Head of caudate nucleus (tissue), 42 donors: ENCODE measurements around the gene UBLCP1.
A peak's percentile ranks its signal among the peaks of the same experiment; 100 is the strongest.

Experiments used
- DNase-seq, 42 donors: peaks; one replicate each; pipeline versions ENCODE4 v3.0.0 to v3.0.0-alpha.2; 2020 to 2021; ENCODE audit warnings: mixed read lengths in 7 of 42
- intact Hi-C: fragments of 100-400 bp; cut with DNase I; formaldehyde crosslinking; loops from one replicate; pipeline ENCODE4 v1.15.0; 2022

Gene UBLCP1

DNA sequence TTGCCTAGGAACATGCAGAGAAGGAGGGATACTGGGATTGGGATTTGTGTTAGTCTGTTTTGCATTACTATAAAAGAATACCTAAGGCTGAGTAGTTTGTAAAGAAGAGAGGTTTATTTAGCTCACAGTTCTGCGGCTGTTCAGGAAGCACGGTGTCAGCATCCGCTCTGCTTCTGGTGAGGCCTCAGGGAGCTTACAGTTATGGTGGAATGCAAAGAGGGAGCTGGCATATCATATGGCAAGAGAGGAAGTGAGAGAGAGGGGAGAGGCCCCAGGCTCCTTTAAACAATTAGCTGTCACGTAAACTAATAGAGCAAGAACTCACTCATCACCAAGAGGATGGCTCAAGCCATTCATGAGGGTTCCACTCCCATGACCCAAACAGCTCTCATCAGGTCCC is 40.2 kb downstream of the UBLCP1 start:
- intact Hi-C loops, result no loop called here
- DNase-seq, result no peak

DNA sequence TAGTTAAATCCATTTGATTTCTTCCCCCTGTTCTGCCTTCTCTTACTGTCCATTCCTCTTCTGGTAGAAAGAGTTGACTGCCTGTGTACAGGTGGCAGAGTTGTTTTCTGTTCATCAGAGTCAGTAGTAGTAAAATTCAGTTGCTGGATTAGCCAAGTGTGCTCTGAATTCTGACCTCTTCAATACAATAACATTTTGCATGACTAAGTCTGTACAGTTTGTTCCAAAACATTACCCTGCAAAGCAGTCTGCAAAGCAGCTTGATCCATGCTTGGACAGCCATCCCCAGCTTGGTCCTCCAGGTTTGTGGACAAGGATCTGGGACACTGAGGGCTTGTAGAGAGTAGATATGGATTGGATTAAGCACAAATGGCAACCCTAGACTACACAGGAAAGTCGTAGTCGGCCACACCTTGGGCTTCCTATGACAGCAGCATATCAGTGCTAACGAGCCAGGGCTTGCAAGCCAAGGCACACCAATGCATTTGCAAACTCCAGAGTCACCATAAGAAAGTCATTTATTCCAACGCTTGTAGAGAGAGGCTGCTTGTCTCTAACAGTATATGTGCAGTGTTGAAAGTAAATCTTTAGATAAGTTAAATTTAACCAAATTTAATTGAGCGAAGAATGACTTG is 42.0 kb downstream of the UBLCP1 start:
- no peak for DNase-seq
- intact Hi-C loops, result no loop called here

DNA sequence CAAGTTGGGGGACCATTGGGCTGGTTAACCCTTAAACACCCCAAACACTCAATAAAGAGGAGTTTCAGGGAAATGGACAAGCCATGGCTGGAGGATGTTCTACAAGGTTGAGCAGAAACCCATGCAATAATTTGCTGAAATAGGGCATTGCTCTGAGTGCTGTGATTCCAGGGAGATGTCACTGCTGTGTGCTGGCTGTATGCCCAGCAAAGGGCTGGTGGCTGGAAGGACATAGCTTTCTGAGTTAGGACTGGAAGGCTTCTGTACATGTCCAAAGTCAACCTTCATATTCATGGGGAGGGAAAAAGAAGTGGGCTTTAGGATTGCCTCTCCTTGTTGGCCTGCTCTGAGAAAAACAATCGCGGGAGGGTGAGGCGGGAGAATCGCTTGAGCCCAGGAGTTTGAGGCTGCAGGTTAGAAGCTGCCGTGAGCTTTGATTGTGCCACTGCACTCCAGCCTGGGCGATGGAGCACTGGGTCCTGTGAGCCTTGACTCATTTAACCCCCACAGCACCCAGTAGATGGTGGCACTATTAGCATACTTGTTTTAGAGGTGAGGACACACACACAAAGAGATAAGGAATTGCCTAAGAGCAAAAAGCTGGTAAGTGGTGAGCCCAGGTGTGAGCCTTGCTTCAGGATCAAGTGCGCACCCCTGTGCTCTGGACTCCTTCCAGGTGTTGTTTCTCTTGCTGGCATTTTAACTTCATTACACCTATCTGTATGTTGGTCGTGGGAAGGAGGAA is 46.8 kb downstream of the UBLCP1 start:
- intact Hi-C loops, result no loop called here
- peak in 1 of 42 donors; percentile 7 for DNase-seq

DNA sequence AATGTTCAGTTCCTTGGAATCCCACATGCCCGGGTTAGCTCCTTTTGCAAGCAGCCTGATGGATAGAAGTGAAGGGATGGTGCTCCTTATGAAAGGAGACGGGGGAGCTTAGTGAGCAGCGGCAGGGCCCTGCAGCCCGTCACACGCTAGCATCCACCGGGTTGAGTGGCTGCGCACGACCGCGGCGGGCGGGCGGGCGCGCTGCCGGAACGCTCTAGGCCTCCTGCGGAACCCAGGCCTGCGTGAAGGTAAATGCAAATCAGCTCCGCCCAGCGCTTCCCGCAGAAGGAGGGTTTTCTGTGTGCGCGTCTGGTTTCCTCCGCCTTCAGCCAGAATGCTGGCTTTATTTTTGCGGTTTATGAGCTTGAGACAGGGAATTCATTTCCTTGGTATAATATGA is 47.4 kb downstream of the UBLCP1 start:
- intact Hi-C loops, result no loop called here
- peak in 41 of 42 donors; percentile 8 to 77 (median 57) for DNase-seq

DNA sequence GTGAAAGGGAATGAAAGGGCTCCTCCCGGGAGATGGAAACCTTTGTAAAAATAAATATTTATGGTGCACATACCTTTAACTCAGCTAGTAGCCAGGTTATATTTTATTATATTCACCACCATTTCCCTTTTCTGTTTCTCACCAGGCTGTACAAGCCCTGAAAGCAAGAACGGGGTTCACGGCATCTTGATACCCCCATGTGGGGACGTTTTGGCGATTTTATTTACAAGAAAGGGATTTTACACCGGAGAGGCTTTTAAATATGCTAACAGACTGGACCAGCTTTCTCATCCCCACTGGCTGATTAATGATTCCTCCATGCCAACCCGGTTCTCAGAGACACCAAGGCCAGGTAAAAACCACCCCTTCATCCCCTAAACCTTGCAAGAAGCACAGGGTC is 48.0 kb downstream of the UBLCP1 start:
- no peak for DNase-seq
- intact Hi-C loops, result no loop called here

DNA sequence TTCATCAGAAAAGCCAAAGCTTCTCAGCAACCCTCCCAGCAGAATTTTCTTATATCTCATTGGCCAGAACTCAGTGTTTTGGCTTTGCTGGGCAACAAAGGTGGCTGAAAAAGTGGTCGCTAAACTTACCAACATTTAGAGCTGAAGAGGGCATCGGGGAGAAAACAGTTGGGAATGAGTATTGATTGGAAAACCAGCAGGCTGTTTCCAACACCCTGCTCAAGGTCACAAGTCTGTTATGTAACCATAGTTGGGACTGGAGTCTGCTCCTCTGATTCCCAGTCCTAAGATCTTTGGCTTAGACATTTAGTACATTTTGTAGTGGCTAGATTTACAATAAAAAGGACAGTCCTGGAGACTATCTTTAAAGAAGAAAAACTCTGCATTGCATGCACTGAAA is 50.1 kb downstream of the UBLCP1 start:
- no peak for DNase-seq
- intact Hi-C loops, result no loop called here

DNA sequence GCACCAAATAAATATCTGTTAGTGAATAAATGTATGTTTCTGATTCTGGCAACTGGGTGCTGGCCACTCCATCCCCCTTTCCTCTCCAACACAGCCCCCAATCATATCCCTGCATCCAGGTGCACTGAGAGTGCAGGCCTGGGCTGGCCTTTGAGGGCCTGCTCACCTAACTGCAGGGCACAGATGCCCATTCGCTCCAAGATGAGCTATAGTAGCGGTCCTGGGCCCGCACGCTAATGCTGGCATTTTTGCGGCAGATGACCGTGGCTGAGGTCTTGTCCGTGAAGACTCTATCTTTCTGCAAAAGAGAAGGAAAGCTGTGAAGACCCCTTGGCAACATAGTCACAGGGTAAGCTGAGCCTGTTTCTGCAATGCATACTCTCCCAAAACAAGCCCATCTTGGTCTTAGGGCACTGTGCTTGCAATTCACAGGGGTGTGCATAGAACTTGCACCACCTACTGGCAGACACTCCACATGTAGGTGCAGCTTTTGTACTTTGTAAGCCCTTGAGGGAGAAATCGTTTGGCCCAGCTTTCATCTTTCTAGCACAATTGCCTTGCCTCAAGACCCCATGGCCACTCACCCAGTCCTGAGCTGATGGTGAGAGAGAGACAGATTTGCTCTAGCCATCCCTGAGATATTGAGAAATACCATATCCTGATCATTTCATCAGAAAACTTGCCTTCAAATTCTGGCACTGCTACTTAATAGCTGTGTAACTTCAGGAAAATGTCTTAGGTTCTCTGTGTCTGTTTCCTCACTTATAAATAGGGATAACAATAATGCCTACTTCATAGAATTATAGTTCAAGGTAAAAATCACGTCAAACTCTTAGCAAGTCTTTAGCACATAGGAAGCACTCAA is 53.7 kb downstream of the UBLCP1 start:
- intact Hi-C loops, result no loop called here
- peak in 24 of 42 donors; percentile 16 to 64 (median 39) for DNase-seq

DNA sequence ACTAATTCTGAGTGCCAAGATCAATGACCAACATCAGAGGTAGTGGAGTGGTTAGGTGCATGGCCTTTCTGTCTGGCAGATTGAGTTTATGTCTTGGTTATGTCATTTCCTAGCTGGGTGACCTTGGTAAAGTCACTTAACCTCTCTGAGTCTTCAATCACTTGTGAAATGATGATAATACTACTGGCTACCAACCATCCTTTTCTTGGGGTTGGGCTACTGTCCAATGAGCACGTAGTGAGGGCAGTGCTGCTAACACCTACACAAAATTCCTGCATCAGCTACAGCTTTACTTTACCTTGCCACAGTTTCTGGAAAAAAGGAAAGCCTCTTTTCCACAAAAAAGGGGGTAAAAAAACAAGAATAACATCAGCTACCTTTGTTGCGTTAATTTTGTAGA is 54.8 kb downstream of the UBLCP1 start:
- intact Hi-C loops, result no loop called here

DNA sequence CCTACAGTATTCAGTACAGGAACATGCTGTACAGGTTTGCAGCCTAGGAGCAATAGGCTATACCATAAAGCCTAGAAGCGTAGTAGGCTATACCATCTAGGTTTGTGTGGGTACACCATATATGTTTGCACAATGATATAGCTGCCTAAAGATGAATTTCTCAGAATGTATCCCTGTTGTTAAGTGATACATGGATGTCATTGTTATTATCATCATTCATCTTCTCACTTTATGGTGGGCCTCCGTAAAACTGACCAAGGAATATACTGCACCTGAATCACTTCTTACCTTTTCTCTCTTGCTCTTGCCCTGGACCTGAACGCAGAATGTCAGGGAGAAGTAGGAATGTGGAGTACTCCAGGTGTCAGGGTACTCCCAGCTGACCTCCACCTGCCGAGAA is 55.4 kb downstream of the UBLCP1 start:
- intact Hi-C loops, result no loop called here
- no peak for DNase-seq

More for the DNA sequence above, 54.8 kb downstream of the UBLCP1 start:
- DNase-seq, result no peak

DNA sequence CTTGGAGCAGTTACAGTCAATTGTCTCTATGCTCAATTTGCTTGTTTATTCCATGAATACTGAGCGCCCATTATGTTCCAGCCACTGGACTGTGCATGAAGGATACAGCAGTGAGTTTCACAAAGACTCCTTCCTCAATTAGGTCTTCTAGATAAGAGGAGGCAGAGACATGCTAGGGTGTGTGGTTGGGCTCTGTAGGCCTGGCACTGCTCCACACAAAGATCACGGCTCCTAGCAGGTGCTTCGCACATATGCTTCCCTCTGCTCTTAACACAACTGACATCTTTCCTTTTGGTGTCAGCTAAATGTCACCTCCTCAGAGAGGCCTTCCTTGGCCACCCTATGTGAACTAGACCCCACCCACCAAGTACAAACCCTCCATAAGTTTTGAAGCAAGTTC is 56.3 kb downstream of the UBLCP1 start:
- DNase-seq, result peak in 1 of 42 donors; percentile 16
- intact Hi-C loops, result no loop called here

DNA sequence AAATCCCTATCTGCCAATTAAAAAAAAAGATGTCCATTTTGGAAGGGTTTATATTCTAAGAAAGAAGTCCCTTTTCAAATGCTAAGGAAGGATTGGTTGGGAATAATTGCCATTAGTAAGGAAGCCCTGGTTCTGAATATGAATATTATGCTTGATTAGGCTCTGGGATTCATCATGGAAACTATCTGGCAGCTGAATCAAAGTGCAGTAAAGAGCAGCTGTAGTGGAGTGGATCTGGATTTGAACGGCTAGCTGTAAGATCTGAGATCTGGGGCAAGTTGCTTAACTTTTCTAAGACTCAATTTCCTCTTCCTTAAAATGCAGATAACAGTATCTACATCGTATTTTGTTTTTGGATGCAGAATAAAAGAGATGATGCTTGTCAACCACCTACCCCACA is 56.7 kb downstream of the UBLCP1 start:
- intact Hi-C loops, result no loop called here
- DNase-seq, result no peak

DNA sequence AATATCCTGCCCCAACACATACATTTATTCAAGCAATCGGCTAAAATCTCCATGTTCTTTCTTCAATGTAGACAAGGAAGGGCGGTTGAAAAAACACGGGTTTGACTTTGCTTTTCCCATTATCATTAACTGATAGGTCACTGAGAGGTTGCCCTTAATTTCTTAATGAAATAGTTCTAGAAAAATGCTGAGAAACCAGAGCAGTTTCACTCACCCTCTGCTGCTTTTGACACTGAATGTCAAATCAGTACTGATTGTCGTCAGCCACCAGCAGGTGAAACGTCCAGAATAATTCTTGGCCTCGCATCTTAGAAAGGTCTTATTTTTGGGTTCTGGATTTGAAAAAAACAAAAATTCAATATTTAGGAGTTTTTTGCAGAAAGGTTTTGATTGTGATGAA is 59.1 kb downstream of the UBLCP1 start:
- DNase-seq, result no peak
- intact Hi-C loops, result no loop called here

DNA sequence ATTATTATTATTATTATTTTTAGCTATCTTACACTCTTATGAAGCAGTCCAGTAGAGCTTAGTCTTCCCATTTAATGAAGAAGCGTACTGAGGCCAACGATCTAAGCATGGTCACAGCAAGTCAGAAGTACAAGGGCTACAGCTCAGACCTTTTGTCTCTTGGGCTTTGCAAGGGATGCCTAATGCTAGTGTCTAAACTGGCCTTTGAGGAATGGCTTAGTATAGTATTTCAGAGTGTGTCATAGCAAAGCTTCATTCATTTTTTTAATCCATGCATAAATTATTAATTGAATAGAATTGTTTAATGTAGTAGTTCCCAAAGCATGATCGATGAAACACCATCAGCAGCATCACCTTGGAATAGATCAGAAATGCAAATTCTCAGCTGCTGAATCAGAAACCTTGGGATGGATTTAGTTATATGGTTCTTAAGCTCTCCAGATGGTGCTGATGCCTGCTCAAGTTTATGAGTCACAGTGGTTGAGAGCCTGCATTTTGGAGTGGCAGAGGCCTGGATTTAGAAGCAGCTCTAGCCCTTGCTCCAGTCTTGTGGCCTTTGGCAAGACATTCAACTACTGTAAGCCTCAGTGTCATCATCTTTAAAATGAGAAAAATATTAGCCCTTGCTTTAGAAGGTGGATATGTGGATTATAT is 61.1 kb downstream of the UBLCP1 start:
- DNase-seq, result no peak
- intact Hi-C loops, result no loop called here

DNA sequence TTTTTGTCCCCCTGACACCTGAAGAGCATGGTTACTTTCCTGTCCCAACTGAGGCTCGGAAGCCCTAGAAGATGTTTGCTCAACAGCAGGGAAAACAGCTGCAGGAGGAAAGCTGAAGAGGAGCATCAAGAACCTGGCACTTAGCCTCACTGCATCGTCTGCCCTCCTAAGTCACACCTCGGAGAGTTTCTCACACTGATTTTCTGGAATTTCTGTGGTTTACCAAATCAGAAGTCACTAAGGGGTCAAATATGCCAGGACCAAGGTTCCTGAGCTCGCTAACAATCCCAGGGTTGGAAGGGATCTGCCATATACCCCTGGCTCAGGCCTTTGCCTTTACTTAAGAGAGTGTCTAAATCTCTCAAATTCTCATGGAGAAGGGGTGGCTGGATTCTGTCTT is 61.9 kb downstream of the UBLCP1 start:
- intact Hi-C loops, result no loop called here
- DNase-seq, result no peak

DNA sequence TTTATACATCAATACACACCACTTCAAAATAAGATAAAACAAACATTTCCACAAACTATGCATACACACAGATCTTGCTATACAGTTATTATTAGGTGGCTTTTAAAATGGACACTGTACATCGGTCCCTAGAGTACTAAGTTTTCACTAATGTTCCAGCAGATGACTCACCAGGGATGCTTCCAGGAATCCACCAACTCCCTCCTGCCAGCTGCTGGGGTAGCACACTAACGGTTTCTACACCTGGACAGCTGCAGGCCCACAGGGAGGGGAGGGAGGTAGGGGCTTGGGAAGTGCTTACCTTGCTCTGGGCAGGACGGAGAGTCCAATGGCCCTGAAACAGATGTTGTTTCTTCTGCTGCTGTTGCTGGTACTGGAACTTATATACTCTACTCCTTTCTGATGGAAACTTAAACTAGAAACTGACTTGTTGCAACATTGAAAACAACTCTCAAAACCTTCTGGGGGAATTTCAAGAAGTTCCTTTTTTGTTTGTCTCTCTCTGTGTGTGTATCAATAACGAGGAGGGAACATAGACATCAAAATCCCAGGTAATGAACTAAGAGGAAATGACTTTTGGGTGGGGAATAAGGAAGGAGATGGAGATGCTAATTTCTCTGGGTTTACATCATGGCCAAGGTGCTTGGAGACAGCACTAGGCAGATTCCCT is 67.2 kb downstream of the UBLCP1 start, which contains the start of gene IL12B:
Gene IL12B, minus strand, starts transcription at position 357 of the 670 bp plus-strand sequence. CDS start 3,705 bp downstream, outside the sequence.
- no peak for DNase-seq
- intact Hi-C loops, result no loop called here

DNA sequence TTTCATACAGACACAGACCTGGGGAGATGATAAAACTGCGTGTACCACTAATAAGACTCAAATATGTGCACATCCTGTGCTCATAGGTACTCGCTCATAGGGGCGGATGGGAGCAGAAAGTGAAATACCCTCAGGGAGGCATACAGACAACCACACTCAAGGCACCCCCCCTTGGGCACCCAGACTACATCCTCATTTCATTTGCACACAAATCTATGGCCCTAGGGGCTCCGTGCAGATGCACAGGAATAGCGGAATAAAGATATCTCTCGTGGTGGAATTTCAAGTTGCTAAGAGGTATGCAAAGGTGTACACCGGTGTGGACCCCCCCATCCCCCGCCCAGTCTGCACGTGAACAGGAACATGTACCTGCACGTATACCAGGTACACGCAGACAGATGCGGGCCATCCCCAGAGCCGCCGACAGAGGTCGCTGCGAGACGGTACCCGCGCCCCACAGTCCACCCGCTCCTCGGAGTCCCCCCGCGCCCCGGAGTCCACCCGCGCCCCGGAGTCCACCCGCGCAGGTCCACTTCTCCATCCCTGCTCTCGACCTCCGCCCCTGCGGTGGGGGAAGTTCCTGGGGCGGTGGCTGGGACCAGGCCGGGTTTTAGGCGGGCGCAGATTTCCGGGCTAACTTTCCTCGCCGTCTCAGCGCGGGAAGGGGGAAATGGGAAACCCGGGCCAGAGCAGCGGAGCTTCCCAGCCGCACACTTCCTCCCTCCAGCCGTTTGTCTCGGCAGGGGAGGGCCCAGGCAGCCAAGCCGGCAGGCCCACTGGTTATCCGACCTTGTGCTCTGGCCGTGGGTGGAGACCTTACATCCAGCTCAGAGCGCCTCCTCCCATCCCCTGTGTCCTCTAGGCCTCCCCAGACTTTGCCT is 68.2 kb downstream of the UBLCP1 start:
- intact Hi-C loops, result no loop called here
- DNase-seq, result peak; percentile 27 to 84 (median 67)

DNA sequence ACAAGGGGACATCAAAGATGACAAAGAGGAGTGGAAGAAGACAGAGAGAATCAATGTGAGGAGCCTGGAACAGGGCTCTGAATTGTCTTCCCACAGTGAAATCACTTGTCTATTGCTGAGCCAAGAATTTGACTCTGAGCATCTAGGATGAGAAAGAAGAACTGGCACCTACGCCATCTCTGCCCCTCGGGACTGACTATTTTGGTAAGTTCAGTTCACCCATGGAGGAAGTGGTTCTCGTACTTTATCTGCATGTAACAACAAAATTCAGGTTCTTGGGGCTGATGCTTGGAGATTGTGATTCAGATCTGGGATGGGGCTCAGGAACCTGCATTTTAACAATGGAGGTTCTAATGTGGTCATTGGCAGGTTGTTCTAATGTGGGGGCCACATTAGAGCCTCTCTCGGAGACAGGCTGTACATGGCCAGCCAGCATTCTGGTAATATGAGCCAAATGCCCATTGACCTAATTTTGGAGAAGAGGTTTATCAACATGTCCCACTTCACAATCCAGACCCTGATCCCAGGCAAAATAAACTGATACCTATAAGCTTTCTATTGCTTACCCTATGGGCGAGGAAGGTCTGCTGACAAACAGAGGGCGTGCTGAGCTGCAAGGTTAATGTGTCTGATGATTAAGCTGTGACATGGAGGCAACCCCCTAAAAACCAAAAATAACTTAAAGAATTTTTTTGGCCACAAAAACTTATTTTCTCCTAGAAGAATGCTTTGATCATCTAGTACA is 69.9 kb downstream of the UBLCP1 start:
- intact Hi-C loops, result no loop called here
- DNase-seq, result peak in 1 of 42 donors; percentile 25
